Neuron (in vitro differentiated cells): ENCODE measurements around the gene AOC1.

ENCODE experiments used
- H2AFZ ChIP-seq: one replicate; pipeline ENCODE4 v1.6.1; 2013; ENCODE audit warnings: low read depth, mild to moderate bottlenecking, inconsistent platforms, low read length, moderate library complexity
- H3K27me3 ChIP-seq: one replicate; pipeline ENCODE4 v1.6.1; 2013; ENCODE audit warnings: low read length; ENCODE audit not compliant: insufficient read depth
- H3K36me3 ChIP-seq: one replicate; pipeline ENCODE4 v1.6.1; 2013; ENCODE audit warnings: low read length; ENCODE audit not compliant: insufficient read depth
- H3K4me1 ChIP-seq: one replicate; pipeline ENCODE4 v1.6.1; 2013; ENCODE audit warnings: low read length; ENCODE audit not compliant: insufficient read depth
- H3K4me3 ChIP-seq: 2 replicates; pipeline ENCODE4 v1.5.1; 2013; ENCODE audit warnings: mild to moderate bottlenecking, low read length, moderate library complexity
- H3K9me3 ChIP-seq: one replicate; pipeline ENCODE4 v1.6.1; 2013; ENCODE audit warnings: low read length

AOC1 gene

GRCh38 chr7:150856303-150857275 lies 4.3 kb downstream of the AOC1 start:
- H3K4me3 ChIP-seq: no peak overlapping the region
- H3K27me3 ChIP-seq: peaks cover 15% of the 10 kb centered on the region
- no peaks in the 10 kb centered on the region for H3K4me1 ChIP-seq
- no peak overlapping the region for H2AFZ ChIP-seq
- no peaks in the 10 kb centered on the region for H3K36me3 ChIP-seq
- H3K9me3 ChIP-seq: no peaks in the 10 kb centered on the region

DNA sequence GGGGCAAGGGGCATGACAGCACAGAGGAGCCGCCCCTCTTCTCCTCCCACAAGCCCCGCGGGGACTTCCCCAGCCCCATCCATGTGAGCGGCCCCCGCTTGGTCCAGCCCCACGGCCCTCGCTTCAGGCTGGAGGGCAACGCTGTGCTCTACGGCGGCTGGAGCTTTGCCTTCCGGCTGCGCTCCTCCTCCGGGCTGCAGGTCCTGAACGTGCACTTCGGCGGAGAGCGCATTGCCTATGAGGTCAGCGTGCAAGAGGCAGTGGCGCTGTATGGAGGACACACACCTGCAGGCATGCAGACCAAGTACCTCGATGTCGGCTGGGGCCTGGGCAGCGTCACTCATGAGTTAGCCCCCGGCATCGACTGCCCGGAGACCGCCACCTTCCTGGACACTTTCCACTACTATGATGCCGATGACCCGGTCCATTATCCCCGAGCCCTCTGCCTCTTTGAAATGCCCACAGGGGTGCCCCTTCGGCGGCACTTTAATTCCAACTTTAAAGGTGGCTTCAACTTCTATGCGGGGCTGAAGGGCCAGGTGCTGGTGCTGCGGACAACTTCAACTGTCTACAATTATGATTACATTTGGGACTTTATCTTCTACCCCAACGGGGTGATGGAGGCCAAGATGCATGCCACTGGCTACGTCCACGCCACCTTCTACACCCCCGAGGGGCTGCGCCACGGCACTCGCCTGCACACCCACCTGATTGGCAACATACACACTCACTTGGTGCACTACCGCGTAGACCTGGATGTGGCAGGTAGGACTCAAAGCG lies 5.1 kb downstream of the AOC1 start:
- Histone ChIP-seq H3K36me3 (no peaks in the 10 kb centered on the region), H3K9me3 (no peaks in the 10 kb centered on the region), H2AFZ (no peak overlapping the region), H3K4me3 (no peak overlapping the region), H3K4me1 (no peaks in the 10 kb centered on the region), H3K27me3 (peaks cover 10% of the 10 kb centered on the region)

DNA sequence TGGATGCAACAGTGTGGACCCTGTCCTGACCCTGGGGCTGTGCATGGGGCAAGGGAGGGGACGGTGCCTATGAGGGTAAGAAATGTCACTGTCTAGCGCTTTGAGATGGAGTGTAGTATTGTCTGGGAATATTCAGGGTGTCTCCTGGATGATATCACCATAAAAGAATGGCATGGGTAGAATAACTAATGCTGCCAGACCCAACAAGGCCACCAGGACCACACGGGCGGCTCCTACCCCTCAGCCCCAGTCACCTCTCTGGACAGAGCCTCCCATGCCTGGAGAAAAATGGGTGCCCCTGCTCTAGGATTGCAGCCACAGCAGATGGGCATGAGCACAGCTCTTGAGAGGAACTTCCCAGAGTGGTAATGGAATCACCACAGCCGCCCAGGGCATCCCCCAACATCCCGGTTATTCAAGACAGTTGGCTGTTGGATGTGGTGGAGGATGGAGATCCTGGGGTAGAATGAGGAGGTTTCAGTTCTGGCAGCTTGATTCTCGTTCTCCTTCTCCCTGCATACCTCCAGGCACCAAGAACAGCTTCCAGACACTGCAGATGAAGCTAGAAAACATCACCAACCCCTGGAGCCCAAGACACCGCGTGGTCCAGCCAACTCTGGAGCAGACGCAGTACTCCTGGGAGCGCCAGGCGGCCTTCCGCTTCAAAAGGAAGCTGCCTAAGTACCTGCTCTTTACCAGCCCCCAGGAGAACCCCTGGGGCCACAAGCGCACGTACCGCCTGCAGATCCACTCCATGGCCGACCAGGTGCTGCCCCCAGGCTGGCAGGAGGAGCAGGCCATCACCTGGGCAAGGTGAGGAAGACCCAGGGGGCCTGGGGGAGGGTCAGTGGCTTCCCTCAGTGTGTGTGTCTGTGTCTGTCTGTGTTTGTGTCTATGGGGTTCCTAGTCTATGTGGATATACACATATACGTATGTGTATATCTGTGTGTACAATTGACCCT lies 6.2 kb downstream of the AOC1 start:
- H2AFZ ChIP-seq: no peak overlapping the region
- H3K36me3 ChIP-seq: no peaks in the 10 kb centered on the region
- H3K4me1 ChIP-seq: no peaks in the 10 kb centered on the region
- no peaks in the 10 kb centered on the region for H3K9me3 ChIP-seq
- H3K4me3 ChIP-seq: no peak overlapping the region
- peaks cover 7% of the 10 kb centered on the region for H3K27me3 ChIP-seq

- H3K4me3 ChIP-seq: no peak overlapping the region
- no peaks in the 10 kb centered on the region for H3K4me1 ChIP-seq
- H3K36me3 ChIP-seq: no peaks in the 10 kb centered on the region
- H2AFZ ChIP-seq: no peak overlapping the region
- no peaks in the 10 kb centered on the region for H3K27me3 ChIP-seq
- no peaks in the 10 kb centered on the region for H3K9me3 ChIP-seq
Measured at GRCh38 chr7:150860291-150860977, 8.1 kb downstream of the AOC1 start.

GRCh38 chr7:150860978-150861295 lies 8.6 kb downstream of the AOC1 start:
- Histone ChIP-seq H3K4me3 (no peak overlapping the region), H3K27me3 (no peaks in the 10 kb centered on the region), H3K4me1 (no peaks in the 10 kb centered on the region), H3K36me3 (no peaks in the 10 kb centered on the region), H2AFZ (no peak overlapping the region), H3K9me3 (no peaks in the 10 kb centered on the region)

- no peaks in the 10 kb centered on the region for H3K9me3 ChIP-seq
- no peak overlapping the region for H2AFZ ChIP-seq
- no peaks in the 10 kb centered on the region for H3K4me1 ChIP-seq
Measured at GRCh38 chr7:150862356-150862755, 10.0 kb downstream of the AOC1 start.

DNA sequence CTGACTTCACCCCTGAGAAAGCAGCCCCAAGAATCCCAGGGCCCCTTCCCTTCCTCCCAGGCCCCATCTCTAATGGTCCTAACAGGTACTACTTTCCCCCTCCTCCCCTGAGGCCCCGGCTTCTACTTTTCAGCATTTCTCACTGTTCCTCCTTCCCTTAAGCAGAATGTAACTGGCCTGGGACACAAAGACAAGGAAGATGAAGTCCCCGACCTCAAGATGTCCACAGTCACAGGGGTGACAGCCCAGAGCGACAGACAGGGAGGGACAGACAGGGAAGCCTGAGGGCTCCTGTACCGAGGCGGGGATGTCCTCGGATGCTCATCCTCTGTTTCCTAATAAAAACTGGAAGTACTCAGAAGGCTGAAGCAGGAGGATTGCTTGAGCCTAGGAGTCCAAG lies 11.6 kb downstream of the AOC1 start:
- Histone ChIP-seq H3K4me1 (no peaks in the 10 kb centered on the region), H3K36me3 (no peaks in the 10 kb centered on the region), H2AFZ (no peak overlapping the region), H3K27me3 (no peaks in the 10 kb centered on the region), H3K9me3 (no peaks in the 10 kb centered on the region), H3K4me3 (no peak overlapping the region)

More at GRCh38 chr7:150862356-150862755, 10.0 kb downstream of the AOC1 start:
- Histone ChIP-seq H3K4me3 (no peak overlapping the region), H3K36me3 (no peaks in the 10 kb centered on the region), H3K27me3 (no peaks in the 10 kb centered on the region)

GRCh38 chr7:150866932-150867564 lies 14.7 kb downstream of the AOC1 start:
- no peak overlapping the region for H3K4me3 ChIP-seq
- H3K4me1 ChIP-seq: no peaks in the 10 kb centered on the region
- H2AFZ ChIP-seq: no peak overlapping the region
- no peaks in the 10 kb centered on the region for H3K9me3 ChIP-seq
- H3K27me3 ChIP-seq: no peaks in the 10 kb centered on the region
- no peaks in the 10 kb centered on the region for H3K36me3 ChIP-seq

GRCh38 chr7:150867605-150868004 lies 15.3 kb downstream of the AOC1 start:
- Histone ChIP-seq H3K27me3 (no peaks in the 10 kb centered on the region), H2AFZ (no peak overlapping the region), H3K4me3 (no peak overlapping the region), H3K36me3 (no peaks in the 10 kb centered on the region), H3K4me1 (no peaks in the 10 kb centered on the region), H3K9me3 (no peaks in the 10 kb centered on the region)

DNA sequence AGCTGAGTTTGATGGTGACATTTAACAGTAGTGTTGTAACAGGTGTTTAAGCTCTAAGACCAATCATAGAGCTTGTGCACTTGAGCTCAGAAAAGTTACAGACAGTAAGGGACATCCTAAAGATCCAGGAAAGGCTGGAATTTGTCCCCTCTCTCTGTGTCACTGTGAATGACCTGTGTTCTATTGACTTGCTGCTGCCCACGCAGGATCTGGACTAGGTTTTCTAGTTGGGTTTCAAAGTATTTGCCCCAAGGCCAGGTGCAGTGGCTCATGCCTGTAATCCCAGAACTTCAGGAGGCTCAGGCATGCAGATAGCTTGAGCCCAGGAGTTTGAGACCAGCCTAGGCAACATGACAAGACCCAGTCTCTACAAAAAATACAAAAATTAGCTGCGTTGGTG lies 17.1 kb downstream of the AOC1 start:
- H3K4me1 ChIP-seq: no peaks in the 10 kb centered on the region

DNA sequence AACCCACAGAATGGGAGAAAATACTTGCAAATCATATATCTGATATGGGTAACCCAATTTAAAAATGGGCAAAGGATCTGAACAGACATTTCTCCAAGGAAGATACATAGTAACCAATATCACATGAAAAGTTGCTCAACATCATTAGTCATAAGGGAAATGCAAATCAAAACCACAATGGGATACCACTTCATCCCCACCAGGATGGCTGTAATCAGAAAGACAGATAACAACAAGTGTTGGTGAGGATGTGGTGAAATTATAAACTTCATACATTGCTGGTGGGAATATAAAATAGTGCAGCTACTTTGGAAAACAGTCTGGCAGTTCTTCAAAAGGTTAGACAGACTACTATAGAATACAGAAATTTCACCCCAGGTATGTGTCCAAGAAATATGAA lies 19.3 kb downstream of the AOC1 start:
- Histone ChIP-seq H3K4me3 (no peak overlapping the region), H3K9me3 (no peaks in the 10 kb centered on the region), H3K36me3 (no peaks in the 10 kb centered on the region), H3K27me3 (no peaks in the 10 kb centered on the region), H2AFZ (no peak overlapping the region), H3K4me1 (no peaks in the 10 kb centered on the region)

More for the DNA sequence above, 17.1 kb downstream of the AOC1 start:
- no peaks in the 10 kb centered on the region for H3K36me3 ChIP-seq
- no peak overlapping the region for H3K4me3 ChIP-seq
- H3K9me3 ChIP-seq: no peaks in the 10 kb centered on the region
- H3K27me3 ChIP-seq: no peaks in the 10 kb centered on the region
- H2AFZ ChIP-seq: no peak overlapping the region
